Epithelial cell of prostate (primary cell): ENCODE results near the gene TSHZ2.
"Not testable (repeated sequence)": the region's sequence is repeated elsewhere in the genome, so short reads cannot be mapped to it uniquely, and the experiment has no call there.

ENCODE experiments used
- DNase-seq: peaks from one replicate; pipeline ENCODE4 v3.0.0-alpha.2; 2011; ENCODE audit warnings: low read depth, low spot score
- H3K27ac ChIP-seq: fragments of 450-650 bp; 2 replicates; pipeline ENCODE4 v1.5.1; 2017; ENCODE audit warnings: mild to moderate bottlenecking

The TSHZ2 gene

DNA sequence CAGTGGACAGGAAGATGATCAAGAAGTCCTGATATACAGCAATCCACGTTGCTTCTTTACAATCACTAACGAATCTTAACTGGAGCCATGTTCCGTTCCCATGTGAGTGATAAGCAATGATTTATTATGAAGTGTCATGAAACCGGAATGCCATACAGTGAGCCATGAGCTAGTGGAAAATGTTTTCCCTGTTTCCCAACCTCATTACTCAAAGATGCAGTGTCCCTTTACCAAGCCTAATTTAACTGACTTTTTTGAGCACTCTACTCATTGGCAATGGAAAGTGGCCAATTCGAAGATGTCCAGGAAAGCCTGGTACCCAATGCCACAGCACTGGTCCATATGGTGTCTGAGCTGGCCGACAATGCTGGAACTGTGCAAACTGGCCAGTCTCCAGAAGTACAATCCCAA lies 473.2 kb downstream of the TSHZ2 start:
- no peak overlapping the region for H3K27ac ChIP-seq
- no peak for DNase-seq

DNA sequence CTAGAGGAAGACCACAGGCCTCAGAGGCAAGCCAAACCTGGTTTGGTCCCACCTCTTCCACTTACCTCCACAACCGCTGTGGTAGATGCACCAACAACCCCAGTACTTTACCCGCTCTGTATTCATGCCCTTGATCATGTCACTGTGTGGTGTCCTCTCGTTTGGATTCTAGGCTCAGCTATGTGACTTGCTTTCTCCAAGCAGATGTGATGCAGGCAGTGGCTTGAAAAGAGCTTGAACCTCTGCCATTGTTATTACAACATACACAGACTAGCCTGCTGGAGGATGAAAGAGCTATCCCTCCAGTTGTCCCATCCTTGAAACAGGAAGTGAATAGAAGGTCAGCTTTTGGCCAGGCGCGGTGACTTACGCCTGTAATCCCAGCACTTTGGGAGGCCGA lies 473.8 kb downstream of the TSHZ2 start:
- H3K27ac ChIP-seq = no peak overlapping the region
- no peak for DNase-seq

DNA sequence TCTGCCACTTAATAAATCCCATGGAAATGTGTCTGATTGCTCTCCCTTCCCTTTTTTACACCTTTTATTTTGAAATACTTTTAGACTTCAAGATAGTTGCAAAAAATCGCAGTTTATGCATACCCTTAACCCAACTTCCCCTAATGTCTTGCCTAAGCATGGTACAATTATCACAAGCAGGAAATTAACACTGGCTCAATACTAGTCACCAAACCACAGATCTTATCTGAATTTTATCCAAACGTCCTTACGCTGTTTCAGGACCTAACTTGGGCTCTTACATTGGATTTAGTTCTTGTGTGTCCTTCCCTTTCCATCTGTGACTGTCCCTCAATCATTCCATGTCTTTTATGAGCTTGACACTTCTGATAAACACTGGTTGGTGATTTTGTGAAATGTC lies 475.2 kb downstream of the TSHZ2 start:
- no peak overlapping the region for H3K27ac ChIP-seq
- no peak for DNase-seq

DNA sequence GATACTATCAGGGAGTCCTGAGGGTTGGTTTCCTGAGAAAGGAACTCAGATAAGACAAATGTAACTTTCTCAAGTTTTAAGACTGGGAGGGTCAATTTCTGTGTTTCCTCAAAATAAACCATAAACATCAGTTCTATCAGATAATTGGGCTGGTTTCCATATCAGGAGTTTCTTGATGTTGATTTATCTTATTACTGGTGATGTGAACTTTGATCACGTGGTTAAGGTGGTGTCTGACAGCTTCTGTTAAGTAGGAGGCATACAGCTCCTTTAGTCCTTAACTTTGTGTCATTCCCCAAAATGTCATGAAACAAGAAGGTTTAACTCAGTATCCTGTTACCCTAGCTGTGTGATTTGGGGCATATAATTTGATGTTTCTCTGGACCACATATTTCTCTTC lies 476.3 kb downstream of the TSHZ2 start:
- no peak for DNase-seq
- no peak overlapping the region for H3K27ac ChIP-seq

DNA sequence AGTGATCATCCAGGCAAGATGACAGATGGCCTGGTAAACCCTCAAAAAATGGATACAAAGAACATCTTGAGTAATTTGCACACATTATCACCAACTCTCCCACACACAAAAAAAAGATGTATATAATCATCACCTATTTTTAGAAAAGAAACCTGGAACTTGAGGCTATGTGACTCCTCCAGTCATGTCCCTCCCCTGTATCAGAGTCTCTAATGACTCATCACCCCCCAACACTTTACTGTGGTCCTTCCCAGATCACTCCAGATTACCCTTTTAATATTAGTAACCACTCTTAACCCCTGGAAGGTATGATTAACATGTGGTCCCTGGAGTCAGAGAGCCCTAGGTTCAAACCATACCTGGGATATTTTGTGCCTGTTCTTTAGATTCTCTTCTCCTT lies 476.7 kb downstream of the TSHZ2 start:
- no peak for DNase-seq
- H3K27ac ChIP-seq = no peak overlapping the region

DNA sequence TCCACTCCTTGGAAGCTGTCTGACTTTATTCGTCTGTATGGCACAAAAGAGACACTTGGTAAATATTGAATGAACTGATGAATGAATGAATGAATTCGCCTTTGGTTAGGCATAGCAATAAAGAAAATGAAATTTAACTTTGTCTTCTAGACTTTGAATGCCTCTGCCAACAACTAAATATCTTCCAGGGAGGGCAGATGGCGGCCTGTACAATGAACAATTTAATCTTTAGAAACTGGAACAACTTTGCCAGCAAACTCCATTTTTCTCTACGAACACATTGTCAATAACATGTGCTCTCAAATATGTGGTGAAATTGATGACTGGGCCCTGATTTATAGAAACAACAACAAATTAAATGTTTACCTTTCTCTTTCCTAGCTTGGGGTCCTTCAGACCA lies 480.9 kb downstream of the TSHZ2 start:
- no peak for DNase-seq
- H3K27ac ChIP-seq = no peak overlapping the region

DNA sequence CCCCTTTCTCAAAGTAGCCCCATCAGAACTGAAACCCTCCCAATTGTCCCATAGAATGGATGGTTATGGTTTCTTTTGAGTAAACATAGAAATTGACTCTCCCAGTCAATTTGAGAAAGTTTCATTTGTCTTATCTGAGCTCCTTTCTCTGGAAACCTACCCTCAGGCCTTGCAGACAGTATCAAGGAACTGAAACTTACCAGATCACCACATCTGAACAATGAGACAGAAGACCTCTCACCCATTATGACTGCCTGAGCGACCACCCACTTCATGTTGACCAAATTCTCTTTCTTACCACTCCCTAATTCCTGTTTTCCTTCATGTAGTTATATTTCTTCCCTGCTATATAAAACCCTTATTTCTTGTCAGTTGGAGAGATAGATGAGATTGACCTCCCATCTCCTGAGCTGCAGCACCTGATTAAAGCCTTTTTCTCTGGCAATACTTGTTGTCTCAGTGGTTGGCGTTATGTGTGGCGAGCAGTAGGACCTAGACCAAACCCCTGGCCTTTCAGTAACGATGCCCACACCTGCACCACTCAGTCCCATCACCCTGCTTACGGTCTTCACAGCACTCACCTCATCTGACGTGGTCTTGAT lies 482.6 kb downstream of the TSHZ2 start:
- no peak overlapping the region for H3K27ac ChIP-seq
- DNase-seq = no peak

DNA sequence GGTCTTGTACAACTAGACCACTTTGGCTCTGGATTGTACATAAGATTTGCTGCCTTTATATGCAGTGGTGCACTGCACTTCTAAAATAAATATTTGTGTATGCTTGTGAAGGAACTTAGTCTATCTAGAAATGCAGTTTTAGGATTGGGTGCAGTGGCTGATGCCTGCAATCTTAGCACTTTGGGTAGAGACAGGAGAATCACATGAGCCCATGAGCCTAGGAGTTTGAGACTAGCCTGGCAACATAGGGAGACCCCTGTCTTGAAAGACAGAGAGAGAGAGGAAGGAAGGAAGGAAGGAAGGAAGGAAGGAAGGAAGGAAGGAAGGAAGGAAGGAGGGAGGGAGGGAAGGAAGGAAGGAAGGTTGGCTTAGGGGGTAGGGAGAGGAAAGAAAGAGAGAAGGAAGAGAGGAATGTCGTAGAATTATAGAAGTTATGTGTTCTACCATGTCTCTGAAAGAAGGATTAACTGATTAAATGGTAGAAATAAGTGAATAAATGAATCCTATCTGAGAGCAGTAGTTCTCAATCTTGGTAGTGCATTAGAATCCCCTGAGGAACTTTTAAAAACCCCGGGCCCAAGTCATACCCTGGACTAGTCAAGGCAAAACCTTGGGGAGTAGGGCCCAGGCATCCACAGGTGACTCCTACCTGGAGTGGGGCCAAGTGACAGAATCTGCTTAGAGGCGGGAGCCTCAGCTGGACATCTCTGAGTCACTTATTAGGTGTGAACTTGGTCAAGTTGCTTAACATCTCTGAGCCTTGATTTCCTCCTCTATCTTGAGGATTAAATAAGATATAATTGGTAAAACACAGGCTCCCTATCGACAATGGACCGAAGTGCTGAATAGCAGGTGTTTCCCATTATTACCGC lies 491.2 kb downstream of the TSHZ2 start:
- H3K27ac ChIP-seq = no peak overlapping the region
- DNase-seq = peak; percentile 5

DNA sequence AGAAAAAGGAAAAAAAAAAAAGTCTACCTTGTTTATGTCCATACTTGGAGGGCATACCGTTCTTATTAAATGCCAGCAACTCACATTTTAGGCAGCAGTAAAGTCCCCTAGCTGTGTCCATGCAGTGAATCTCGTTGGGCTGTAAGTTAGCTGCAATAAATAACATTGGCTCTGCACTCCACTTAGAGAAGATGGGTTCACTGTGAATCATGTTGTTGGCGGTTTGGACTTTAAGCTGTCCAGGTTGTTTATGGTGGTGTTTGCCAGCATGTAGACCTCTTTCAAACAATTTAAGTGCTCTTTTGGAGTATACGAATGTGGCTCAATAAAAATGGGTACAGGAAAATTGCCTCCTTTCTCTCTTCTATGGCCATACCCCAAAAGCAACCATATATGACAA lies 494.1 kb downstream of the TSHZ2 start:
- DNase-seq = no peak
- H3K27ac ChIP-seq = no peak overlapping the region

DNA sequence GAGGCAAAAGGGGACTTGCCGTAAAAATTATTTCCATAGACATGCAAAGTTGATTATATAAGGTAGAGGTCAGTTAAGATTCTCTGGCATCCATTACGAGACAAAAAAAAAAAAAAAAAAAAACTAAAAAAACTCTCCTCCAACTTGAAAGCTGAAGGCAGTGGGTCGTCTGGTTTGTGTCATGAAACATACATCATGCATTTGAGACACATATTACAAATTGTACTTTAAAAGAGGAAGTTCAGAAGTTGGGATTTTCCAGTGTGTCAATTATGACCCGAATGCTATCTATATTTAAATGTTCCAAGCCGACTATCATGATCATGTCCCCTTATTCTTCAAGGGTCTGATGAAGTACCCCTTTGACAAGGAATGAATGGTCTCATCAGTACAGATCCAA lies 496.4 kb downstream of the TSHZ2 start:
- no peak overlapping the region for H3K27ac ChIP-seq
- DNase-seq = no peak

DNA sequence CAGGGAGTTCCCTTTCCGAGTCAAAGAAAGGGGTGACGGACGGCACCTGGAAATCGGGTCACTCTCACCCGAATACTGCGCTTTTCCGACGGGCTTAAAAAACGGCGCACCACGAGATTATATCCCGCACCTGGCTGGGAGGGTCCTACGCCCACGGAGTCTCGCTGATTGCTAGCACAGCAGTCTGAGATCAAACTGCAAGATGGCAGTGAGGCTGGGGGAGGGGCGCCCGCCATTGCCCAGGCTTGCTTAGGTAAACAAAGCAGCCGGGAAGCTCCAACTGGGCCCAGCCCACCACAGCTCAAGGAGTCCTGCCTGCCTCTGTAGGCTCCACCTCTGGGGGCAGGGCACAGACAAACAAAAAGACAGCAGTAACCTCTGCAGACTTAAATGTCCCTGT lies 500.7 kb downstream of the TSHZ2 start:
- H3K27ac ChIP-seq, DNase-seq: not testable (repeated sequence)

DNA sequence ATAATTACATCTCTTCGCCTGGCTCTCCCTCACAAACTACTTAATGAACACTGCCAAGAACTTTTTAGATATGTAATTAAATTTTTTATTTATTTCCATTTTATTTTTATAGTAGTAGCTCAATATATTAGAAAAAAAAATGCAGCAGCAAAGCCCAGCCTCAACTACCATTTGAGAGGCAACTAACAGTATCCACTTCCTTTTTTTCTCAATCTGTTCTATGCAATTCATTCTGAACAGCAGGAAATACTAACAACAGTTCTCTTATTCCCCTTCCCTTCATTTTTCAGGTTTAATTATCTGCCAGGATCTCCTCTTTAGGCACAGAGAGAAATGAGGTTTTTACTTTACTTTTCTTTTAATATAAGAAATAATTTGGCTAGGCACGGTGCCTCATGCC lies 508.8 kb downstream of the TSHZ2 start:
- DNase-seq = no peak

DNA sequence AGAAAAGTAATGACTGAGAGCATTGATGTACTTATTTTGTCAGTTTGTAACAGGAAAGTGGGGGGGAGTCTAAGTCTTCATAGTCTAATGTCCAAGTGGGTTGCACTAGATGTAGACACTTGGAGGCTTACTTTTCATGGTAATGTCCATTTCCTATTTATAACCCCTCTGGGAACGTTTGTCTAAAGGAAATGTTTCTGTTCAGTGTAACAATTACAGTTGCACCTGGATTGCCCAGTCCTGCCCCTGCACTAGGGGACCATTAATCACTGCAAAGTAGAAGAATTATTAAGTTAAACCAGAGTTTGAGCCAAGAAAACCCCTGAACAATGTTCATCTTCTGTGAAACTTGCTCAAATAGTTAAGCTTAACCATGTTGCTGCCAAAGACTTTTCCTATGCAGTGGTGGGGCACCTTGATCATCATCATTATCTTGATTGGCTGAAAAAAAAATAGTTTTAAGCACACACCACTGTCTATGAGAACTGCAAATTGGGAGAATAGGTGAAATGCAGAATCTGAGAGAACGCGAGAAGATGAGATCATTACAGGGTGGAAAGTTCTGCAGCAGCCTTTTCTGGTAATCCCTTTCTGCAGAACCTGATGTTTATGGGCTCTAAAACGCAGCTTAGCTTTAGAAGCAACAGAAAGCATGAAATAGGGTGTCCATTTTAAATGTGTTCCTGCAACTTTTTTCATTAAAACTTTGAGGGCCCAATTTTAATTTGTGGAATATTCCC lies 515.5 kb downstream of the TSHZ2 start:
- DNase-seq = no peak

More for the DNA sequence above, 508.8 kb downstream of the TSHZ2 start:
- no peak overlapping the region for H3K27ac ChIP-seq

DNA sequence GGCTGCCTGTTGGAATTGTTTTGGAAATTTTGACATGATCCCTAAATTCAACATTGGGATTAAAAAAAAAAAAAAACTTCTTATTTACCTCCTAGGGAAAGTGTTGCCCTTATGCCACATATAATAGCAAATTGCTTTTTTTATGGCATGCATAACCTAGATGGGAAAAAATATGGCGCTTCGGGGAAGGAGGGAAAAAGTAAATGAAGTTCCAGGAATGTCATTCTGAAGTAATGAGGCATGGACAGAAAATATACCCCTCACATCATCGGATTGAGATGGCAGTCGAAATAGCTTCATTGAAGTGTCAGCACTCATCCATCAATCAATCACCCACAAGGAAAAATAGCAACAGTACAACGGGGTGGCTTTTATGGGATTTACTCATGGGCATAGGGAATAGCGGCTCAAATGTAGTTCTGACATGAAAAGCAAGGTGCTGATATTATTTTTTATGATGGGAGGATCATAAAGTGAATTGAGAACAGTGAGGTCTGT lies 516.7 kb downstream of the TSHZ2 start:
- H3K27ac ChIP-seq = no peak overlapping the region
- no peak for DNase-seq

More for the DNA sequence above, 515.5 kb downstream of the TSHZ2 start:
- H3K27ac ChIP-seq = no peak overlapping the region

DNA sequence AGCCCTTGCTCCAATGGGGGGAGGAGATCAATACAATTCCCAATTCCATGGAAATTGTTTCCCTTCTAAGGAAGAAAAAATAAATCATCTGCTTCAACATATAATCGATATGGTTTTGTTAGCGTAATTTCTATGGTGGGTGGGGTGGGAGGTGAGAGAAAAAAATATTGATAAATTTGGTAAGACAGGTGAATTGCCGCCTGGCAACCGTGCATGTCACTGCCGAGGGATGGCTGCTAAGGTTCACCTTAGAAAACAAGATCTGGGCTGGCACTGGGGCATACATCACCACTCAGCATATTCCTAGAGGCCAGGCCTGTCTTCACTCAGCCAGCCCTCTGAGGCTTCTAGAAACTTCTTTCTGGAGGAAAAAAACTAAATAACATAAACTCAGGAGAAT lies 517.4 kb downstream of the TSHZ2 start:
- DNase-seq = no peak
- H3K27ac ChIP-seq = no peak overlapping the region

DNA sequence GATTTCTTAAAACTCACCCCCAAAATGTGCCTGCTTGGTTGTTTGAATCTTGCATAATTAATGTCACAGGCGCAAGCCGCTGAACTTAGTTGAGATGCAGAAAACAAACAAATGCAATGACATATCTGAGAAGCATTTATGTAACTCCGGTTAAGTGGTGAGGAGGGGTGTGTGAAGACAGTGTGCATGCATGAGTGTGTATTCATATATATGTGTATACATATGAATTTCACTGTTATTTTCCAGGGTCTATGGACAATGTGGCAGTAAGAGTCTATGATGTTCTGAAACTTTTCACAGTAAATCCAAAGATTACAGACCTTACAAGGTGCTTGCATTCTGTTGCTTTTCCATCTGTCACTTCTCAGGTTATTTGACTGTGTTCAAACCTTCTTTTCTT lies 518.5 kb downstream of the TSHZ2 start:
- no peak for DNase-seq
- no peak overlapping the region for H3K27ac ChIP-seq

DNA sequence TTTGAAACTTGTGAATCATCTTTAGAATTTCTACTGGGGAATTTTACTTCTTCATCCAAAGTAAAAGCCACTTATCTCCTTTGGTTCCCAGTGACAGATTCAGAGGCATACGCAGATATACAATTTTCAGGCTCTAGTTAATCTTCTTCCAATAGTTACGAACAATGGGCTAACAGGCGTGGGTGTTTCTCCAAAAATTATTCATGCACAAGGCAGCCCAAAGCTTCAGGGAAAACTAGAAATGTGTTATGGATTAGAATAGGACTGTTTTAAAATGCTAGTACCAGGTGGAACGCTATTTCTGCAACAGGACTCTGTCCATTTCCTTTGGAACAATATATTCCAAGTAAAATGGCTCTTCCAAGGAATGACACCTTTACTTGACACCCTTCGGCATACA lies 519.3 kb downstream of the TSHZ2 start:
- no peak overlapping the region for H3K27ac ChIP-seq
- no peak for DNase-seq

DNA sequence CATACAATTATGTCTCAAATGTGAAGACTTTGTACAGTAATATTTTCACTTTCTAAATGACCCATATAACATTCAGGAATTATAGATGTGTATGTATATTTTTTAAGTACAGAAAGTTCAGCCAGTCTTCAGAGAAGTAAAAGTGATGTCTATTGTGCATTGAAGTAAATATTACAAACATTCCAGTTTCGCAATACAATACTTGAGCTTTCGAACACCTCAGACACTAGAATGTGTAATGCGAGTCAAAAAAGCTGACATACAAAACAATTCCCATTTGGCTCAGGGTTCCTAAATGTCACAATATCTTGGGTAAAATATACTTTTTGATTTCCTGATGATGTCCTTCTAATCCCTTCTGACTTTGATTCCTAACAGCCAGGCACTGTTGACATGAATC lies 520.1 kb downstream of the TSHZ2 start:
- DNase-seq = no peak
- H3K27ac ChIP-seq = no peak overlapping the region

DNA sequence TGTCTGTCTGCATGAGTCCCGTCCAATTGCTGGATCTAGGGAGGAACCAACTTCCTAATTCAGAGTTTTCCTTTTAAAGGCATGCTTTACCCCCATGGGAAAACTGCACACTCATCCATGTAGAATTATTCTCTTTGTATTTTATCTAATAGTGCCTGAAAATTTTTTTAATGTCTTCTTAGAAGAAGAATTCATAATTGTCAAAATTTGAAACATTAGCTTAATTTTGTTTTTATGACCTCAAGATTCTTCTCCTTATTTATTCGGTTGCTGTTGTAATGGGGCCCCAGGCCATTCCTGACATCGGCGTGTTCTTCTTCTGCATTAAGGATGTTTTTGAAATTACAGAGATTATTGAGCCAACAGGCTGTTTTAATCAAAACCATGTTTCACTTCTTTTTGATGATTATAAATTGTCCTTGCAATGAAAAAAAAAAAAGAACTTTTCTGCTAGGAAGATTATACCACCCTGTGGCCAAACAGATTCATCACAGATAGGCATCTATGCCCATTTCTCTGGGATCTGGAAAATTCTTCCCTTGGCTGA lies 521.2 kb downstream of the TSHZ2 start:
- H3K27ac ChIP-seq = no peak overlapping the region
- no peak for DNase-seq

DNA sequence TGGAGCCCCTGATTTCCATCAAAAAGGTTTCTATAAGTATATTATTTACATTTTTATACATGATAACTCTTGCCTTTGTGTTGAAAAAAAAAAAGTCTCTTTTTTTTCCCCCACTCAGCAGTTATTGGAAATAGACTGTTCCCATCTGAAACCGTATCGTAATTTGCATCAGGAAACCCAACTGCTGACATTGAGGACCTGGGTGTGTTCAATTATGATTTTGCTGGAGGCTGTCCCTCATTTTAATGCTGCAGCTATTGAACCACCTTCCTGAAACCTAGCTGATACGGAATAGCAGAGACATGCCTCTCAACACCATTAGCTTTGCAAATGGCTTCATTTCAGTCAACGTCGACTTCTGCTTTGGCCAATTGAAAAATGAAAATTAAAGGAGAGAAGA lies 522.6 kb downstream of the TSHZ2 start:
- DNase-seq = no peak
- no peak overlapping the region for H3K27ac ChIP-seq
